Right lobe of liver (tissue), 6 donors: ENCODE measurements around the gene BRD4. TPM values are rescaled to one million over a fixed set of nuclear protein-coding genes. Genes with fewer than 3 reads are reported as not detected.
"Not testable (repeated sequence)": the region's sequence is repeated elsewhere in the genome, so short reads cannot be mapped to it uniquely, and the experiment has no call there.

Experiments
- ATAC-seq, 4 donors: fragments of 200-7000 bp; cut with Tn5 transposase; one replicate each; pipeline ENCODE4 v1.9.1; 2020; ENCODE audit warnings: mild to moderate bottlenecking in 4 of 4, moderate library complexity in 4 of 4
- DNase-seq, 3 donors: peaks; one replicate each; pipeline ENCODE4 v3.0.0-alpha.2; 2020
- H3K27ac ChIP-seq, 3 donors: fragments of 200-600 bp; one replicate each; pipeline ENCODE4 v1.8.0; 2022
- H3K27me3 ChIP-seq, 2 donors: fragments of 200-600 bp; one replicate each; pipeline ENCODE4 v1.8.0; 2022
- H3K36me3 ChIP-seq, 4 donors: fragments of 200-600 bp; sonication (generic) in 1 of 4; one replicate each; pipeline versions ENCODE4 v1.5.1 to v1.8.0; 2017 to 2022; ENCODE audit warnings: control low read depth in 1 of 4
- H3K4me1 ChIP-seq, 4 donors: fragments of 200-600 bp; sonication (generic) in 1 of 4; one replicate each; pipeline versions ENCODE4 v1.5.1 to v1.8.0; 2017 to 2022; ENCODE audit warnings: control low read depth in 1 of 4
- H3K4me3 ChIP-seq, 3 donors: fragments of 200-600 bp; one replicate each; pipeline ENCODE4 v1.8.0; 2022
- H3K9me3 ChIP-seq, 4 donors: fragments of 200-600 bp; sonication (generic) in 1 of 4; one replicate each; pipeline versions ENCODE4 v1.5.1 to v1.8.0; 2017 to 2022; ENCODE audit warnings: control low read depth in 1 of 4
- CTCF ChIP-seq, 4 donors: fragments of 200-600 bp in 3 of 4; fragments of 450-650 bp in 1 of 4; IDR thresholded peaks; one replicate each; pipeline versions ENCODE4 v1.5.1 to v1.8.0; 2016 to 2022; ENCODE audit warnings: antibody characterized with exemption in 4 of 4, mild to moderate bottlenecking in 2 of 4
- POLR2A ChIP-seq: fragments of 450-650 bp; IDR thresholded peaks from one replicate; pipeline ENCODE4 v1.6.1; 2017; ENCODE audit warnings: antibody characterized with exemption, mild to moderate bottlenecking
- WGBS: methylation state at CpG from one replicate; pipeline ENCODE4 v1.1.6; 2018; ENCODE audit warnings: low coverage, low lambda C conversion rate; ENCODE audit not compliant: insufficient coverage; ENCODE audit errors: missing lambda C conversion rate; 5-methylcytosine and 5-hydroxymethylcytosine counted together
- intact Hi-C, 2 donors: fragments of 100-400 bp; cut with DNase I; formaldehyde crosslinking; loops; one replicate each; pipeline versions ENCODE4 v1.11.2 to v1.14.1; 2022
- total RNA-seq, 6 experiments: library from RNA; depleted of rRNA in 2 of 6; stranded (reverse); fragments of >200 nt in 2 of 6; fragmentation: NEBNext Ultra II Directional in 3 of 6; extraction: Animal tissue kit (Norgen Biotek cat#: 25700) in 3 of 6; gene quantifications; one replicate each; pipeline versions ENCODE4 v1.1.0 to v1.2.4, GENCODE V29; 2016 to 2023
- donor health status: DM: no; HTN: yes; CAD: no.
- donor health status: DM: no; HTN: no; CAD: no.
- donor health status: DM: no; HTN: no; CAD: no.
- donor health status: DM: no; HTN: yes; CAD: no.
- donor health status: DM: no; HTN: yes; CAD: no.

BRD4 gene
- total RNA-seq, 6 experiments from 2014 or later: 20.0 to 52.6 (median 40.6) TPM

GRCh38 chr19:15367439-15367838 lies 35.1 kb upstream of the BRD4 start:
- DNase-seq: no peak
- WGBS: 54% methylated on average over 3 of the region's 3 CpGs

GRCh38 chr19:15365264-15365663 lies 32.9 kb upstream of the BRD4 start:
- Histone ChIP-seq H3K4me1 (peaks cover 0 to 21% (median 3%) of the 10 kb centered on the region in 4 donors), H3K27me3 (no peaks in the 10 kb centered on the region), H3K4me3 (no peak overlapping the region), H3K36me3 (peaks cover 13 to 67% (median 29%) of the 10 kb centered on the region in 4 donors), H3K27ac (no peak overlapping the region), H3K9me3 (no peaks in the 10 kb centered on the region)
- intact Hi-C loops: no loop called here
- ATAC-seq (peak in 1 of 4 donors; percentile 12), DNase-seq (no peak)
- no peak for TF ChIP-seq CTCF (IDR thresholded peaks at IDR 0.05)
- no peak for TF ChIP-seq POLR2A
- no CpG with 5 or more reads among the region's 6 CpGs for WGBS

More at GRCh38 chr19:15367439-15367838, 35.1 kb upstream of the BRD4 start:
- Histone ChIP-seq H3K4me1 (peaks cover 0 to 14% (median 0%) of the 10 kb centered on the region in 4 donors), H3K27ac (peak overlapping the region in 1 of 3 donors; percentile 33), H3K4me3 (no peak overlapping the region), H3K9me3 (no peaks in the 10 kb centered on the region), H3K36me3 (peaks cover 12 to 72% (median 30%) of the 10 kb centered on the region in 4 donors), H3K27me3 (no peaks in the 10 kb centered on the region)
- peak; percentile 23 to 82 (median 51) for ATAC-seq
- intact Hi-C loops: no loop called here
- TF ChIP-seq POLR2A (no peak), CTCF (IDR thresholded peaks at IDR 0.05) (no peak)

GRCh38 chr19:15363791-15364190 lies 31.5 kb upstream of the BRD4 start:
- H3K27me3 ChIP-seq, H3K9me3 ChIP-seq, DNase-seq, H3K4me3 ChIP-seq, ATAC-seq, H3K27ac ChIP-seq, intact Hi-C loops: not testable (repeated sequence)
- WGBS: 24% methylated on average over 2 of the region's 3 CpGs
- H3K36me3 ChIP-seq: peaks cover 12 to 61% (median 22%) of the 10 kb centered on the region in 4 donors
- H3K4me1 ChIP-seq: peaks cover 0 to 36% (median 9%) of the 10 kb centered on the region in 4 donors

- intact Hi-C loops, H3K4me3 ChIP-seq, DNase-seq, ATAC-seq, H3K27me3 ChIP-seq, H3K27ac ChIP-seq, H3K9me3 ChIP-seq: not testable (repeated sequence)
- WGBS: no CpG with 5 or more reads among the region's 30 CpGs
- H3K4me1 ChIP-seq: peaks cover 0 to 40% (median 13%) of the 10 kb centered on the region in 4 donors
- H3K36me3 ChIP-seq: peaks cover 8 to 61% (median 21%) of the 10 kb centered on the region in 4 donors
These were observed 30.7 kb upstream of the BRD4 start for GRCh38 chr19:15363048-15363447.

DNA sequence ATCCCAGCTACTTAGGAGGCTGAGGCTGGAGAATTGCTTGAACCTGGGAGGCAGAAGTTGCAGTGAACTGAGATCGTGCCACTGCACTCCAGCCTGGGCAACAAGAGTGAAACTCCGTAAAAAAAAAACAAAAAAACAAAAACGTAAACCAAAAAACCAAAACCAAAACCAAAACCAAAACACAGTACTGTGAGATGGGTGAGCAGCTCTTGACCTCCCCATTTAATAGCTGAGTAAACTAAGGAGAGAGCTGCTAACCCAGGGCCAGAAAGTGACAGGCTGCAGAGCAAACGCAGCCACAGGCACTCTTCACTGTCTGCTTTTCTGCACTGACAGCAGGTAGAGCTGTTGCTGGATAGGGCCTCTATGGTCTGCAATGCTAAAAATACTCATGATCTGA lies 27.7 kb upstream of the BRD4 start:
- ATAC-seq: peak; percentile 44 to 59 (median 46)
- peaks cover 8 to 62% (median 22%) of the 10 kb centered on the region in 4 donors for H3K36me3 ChIP-seq

DNA sequence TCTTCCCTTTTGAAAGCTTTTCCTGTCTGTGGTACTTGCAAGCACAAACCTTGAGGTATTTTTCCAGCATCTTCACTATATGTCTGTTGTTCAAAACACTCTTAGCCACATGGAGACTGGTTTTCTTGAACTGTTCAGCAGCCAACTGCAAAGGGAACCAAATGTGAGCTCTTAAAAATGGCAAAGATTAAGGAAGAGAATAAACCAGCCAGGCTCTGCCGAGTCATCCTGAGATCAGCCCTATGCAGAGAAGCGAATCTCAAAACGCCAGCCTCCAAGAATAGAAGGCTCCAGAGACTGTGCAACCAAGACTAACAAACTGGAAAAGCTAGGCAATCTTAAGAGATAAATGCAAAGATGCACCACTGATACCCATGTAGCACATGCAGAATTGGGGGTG lies 26.6 kb upstream of the BRD4 start:
- H3K9me3 ChIP-seq: no peaks in the 10 kb centered on the region
- no peak for TF ChIP-seq POLR2A
- no peak for TF ChIP-seq CTCF (IDR thresholded peaks at IDR 0.05)
- DNase-seq (no peak), ATAC-seq (no peak)
- H3K27ac ChIP-seq: peak overlapping the region in 2 of 3 donors; percentile 44 to 60
- peaks cover 8 to 61% (median 19%) of the 10 kb centered on the region in 4 donors for H3K36me3 ChIP-seq
- intact Hi-C loops: no loop called here
- WGBS: 86% methylated on average over 3 of the region's 3 CpGs
- no peak overlapping the region for H3K4me3 ChIP-seq
- H3K4me1 ChIP-seq: peaks cover 0 to 39% (median 17%) of the 10 kb centered on the region in 4 donors
- no peaks in the 10 kb centered on the region for H3K27me3 ChIP-seq

More for the DNA sequence above, 27.7 kb upstream of the BRD4 start:
- WGBS: 25% methylated on average over 4 of the region's 4 CpGs
- H3K9me3 ChIP-seq, intact Hi-C loops, H3K4me3 ChIP-seq, H3K27me3 ChIP-seq, DNase-seq: not testable (repeated sequence)
- Histone ChIP-seq H3K4me1 (peaks cover 0 to 36% (median 17%) of the 10 kb centered on the region in 4 donors), H3K27ac (peak overlapping the region; percentile 1 to 70 (median 25))
